Measurements from ENCODE around the gene GUCD1.

The GUCD1 gene

GRCh38 chr22:24587948-24588347, 33.0 kb upstream of the GUCD1 start:
- FAIRE-seq, result no peak
- no peak for DNase-seq (ENCODE audit: insufficient read length)
- TF ChIP-seq POLR2A (IDR thresholded peaks at IDR 0.05; ENCODE audit: low read depth, low read length) (no peak), POLR2AphosphoS5 (IDR thresholded peaks at IDR 0.05; ENCODE audit: low read depth, low read length) (no peak), TAF1 (IDR thresholded peaks at IDR 0.05; ENCODE audit: borderline replicate concordance, low read depth, low read length) (no peak)

DNA sequence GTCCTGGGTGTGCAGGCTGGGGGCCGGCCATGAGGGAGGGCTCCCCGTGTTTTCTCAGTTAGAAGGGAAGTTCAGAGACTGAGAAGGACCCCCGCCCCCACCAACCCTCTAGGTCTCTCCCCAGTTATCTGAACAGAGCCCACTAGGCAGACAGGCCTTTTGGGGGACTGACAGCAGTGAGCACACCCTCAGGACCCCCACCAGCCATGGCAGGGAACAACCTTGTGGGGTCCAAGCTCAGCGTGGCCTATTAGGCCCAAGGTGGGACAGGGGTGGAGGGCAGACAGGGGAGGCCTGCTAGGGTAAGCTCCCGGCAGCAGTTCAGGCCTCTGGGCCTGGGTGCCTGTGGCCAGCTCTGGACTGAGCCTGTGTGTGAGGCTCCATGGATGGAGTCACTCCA, 32.3 kb upstream of the GUCD1 start:
- FAIRE-seq (no peak), DNase-seq (ENCODE audit: insufficient read length) (no peak)
- TF ChIP-seq POLR2AphosphoS5 (IDR thresholded peaks at IDR 0.05; ENCODE audit: low read depth, low read length) (no peak), POLR2A (IDR thresholded peaks at IDR 0.05; ENCODE audit: low read depth, low read length) (no peak), TAF1 (IDR thresholded peaks at IDR 0.05; ENCODE audit: borderline replicate concordance, low read depth, low read length) (no peak)

GRCh38 chr22:24585927-24586546, 31.1 kb upstream of the GUCD1 start:
- no peak for TF ChIP-seq POLR2AphosphoS5 (IDR thresholded peaks at IDR 0.05; ENCODE audit: low read depth, low read length)
- no peak for TF ChIP-seq POLR2A (IDR thresholded peaks at IDR 0.05; ENCODE audit: low read depth, low read length)
- no peak for TF ChIP-seq TAF1 (IDR thresholded peaks at IDR 0.05; ENCODE audit: borderline replicate concordance, low read depth, low read length)
- DNase-seq (ENCODE audit: insufficient read length) (no peak), FAIRE-seq (no peak)

GRCh38 chr22:24585461-24585860, 30.5 kb upstream of the GUCD1 start:
- no peak for TF ChIP-seq POLR2A (IDR thresholded peaks at IDR 0.05; ENCODE audit: low read depth, low read length)
- TF ChIP-seq POLR2AphosphoS5 (IDR thresholded peaks at IDR 0.05; ENCODE audit: low read depth, low read length), result no peak
- TF ChIP-seq TAF1 (IDR thresholded peaks at IDR 0.05; ENCODE audit: borderline replicate concordance, low read depth, low read length), result no peak
- DNase-seq (ENCODE audit: insufficient read length) (no peak), FAIRE-seq (no peak)

DNA sequence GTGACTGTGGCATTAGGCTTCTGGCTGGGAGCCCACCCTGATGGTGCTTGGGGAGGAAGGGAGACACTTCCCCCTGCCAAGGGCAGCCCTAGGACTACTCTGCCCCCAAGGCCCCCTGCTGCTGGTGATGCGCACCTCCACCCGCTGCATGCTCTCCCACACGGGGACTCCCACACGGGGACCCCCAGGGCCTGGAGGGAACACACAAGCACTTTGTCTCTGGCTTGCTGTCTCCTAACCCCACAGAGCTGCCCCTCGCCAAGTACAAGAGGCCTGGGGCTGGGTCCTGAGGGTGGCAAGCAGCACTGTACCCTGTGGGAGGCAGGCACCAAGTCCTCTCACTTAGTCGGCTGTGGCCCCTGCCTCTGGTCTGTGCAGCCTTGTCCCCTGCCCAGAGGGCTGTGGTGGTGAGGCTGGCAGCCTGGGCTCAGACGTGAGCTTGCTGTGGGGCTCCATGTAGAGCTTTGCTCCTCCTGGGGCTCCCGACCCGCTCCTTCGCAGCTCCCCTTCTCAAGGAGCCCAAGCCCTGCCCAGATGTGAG, 30.0 kb upstream of the GUCD1 start:
- FAIRE-seq, result no peak
- TF ChIP-seq POLR2AphosphoS5 (IDR thresholded peaks at IDR 0.05; ENCODE audit: low read depth, low read length) (no peak), TAF1 (IDR thresholded peaks at IDR 0.05; ENCODE audit: borderline replicate concordance, low read depth, low read length) (no peak), POLR2A (IDR thresholded peaks at IDR 0.05; ENCODE audit: low read depth, low read length) (no peak)
- DNase-seq (ENCODE audit: insufficient read length), result no peak

GRCh38 chr22:24584166-24584790, 29.3 kb upstream of the GUCD1 start:
- TF ChIP-seq POLR2A (IDR thresholded peaks at IDR 0.05; ENCODE audit: low read depth, low read length), result no peak
- no peak for TF ChIP-seq POLR2AphosphoS5 (IDR thresholded peaks at IDR 0.05; ENCODE audit: low read depth, low read length)
- no peak for TF ChIP-seq TAF1 (IDR thresholded peaks at IDR 0.05; ENCODE audit: borderline replicate concordance, low read depth, low read length)

GRCh38 chr22:24583221-24584165, 28.6 kb upstream of the GUCD1 start:
- TF ChIP-seq TAF1 (IDR thresholded peaks at IDR 0.05; ENCODE audit: borderline replicate concordance, low read depth, low read length), result no peak
- TF ChIP-seq POLR2A (IDR thresholded peaks at IDR 0.05; ENCODE audit: low read depth, low read length), result no peak
- no peak for TF ChIP-seq POLR2AphosphoS5 (IDR thresholded peaks at IDR 0.05; ENCODE audit: low read depth, low read length)
- DNase-seq (ENCODE audit: insufficient read length) (no peak), FAIRE-seq (no peak)

More at GRCh38 chr22:24584166-24584790, 29.3 kb upstream of the GUCD1 start:
- no peak for FAIRE-seq
- DNase-seq (ENCODE audit: insufficient read length), result no peak

DNA sequence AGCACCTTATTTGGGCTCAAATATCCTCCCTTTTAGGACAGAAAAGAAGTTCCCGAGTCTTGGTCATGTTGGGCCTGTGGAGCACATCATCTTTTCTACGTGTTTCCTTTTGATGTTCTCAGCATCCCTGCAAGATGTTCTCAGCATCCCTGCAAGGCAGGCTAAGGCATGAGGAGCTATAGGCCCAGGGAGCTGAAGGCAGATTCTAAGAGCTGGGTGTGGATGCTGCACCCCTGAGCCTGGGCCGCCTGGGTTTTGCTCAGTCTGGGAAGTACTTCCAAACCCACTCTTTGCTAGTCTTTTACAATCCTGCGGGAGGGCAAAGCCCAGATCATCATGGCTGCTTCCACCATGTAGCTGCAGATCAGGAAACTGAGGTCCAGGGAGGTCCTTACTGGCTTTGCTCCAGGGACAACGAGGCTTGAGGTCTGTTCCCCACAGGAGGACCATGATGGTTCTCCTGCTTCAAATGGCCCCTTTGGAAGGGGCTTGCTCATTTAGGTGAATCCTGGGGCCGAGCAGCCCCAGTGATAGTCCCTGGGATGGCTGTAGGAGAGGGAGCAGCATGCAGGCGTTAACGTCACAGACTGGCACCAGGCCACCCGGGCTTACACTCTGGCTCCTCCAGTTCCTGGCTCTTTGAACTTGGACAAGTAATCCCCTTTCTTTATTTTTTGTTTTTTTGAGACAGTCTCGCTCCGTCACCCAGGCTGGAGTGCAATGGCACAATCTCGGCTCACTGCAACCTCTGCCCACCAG, 27.3 kb upstream of the GUCD1 start:
- no peak for FAIRE-seq
- TF ChIP-seq TAF1 (IDR thresholded peaks at IDR 0.05; ENCODE audit: borderline replicate concordance, low read depth, low read length) (no peak), POLR2AphosphoS5 (IDR thresholded peaks at IDR 0.05; ENCODE audit: low read depth, low read length) (no peak), POLR2A (IDR thresholded peaks at IDR 0.05; ENCODE audit: low read depth, low read length) (no peak)
- no peak for DNase-seq (ENCODE audit: insufficient read length)

DNA sequence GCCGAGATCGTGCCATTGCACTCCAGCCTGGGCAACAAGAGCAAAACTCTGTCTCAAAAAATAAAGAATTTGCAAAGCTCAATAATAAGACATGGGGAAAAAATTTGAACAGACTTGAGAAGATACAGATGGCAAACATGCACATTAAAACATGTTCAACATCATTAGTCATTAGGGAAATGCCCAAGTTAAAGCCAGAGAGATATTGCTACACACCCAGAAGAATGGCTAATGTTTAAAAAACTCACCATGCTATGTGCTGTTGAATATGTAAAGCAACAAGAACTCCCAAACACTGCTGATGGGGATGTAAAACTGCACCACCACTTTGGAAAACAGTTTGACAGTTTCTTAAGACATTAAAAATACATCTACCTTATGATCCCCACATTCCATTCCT, 25.3 kb upstream of the GUCD1 start:
- no peak for TF ChIP-seq POLR2A (IDR thresholded peaks at IDR 0.05; ENCODE audit: low read depth, low read length)
- TF ChIP-seq POLR2AphosphoS5 (IDR thresholded peaks at IDR 0.05; ENCODE audit: low read depth, low read length), result no peak
- TF ChIP-seq TAF1 (IDR thresholded peaks at IDR 0.05; ENCODE audit: borderline replicate concordance, low read depth, low read length), result no peak
- no peak for FAIRE-seq
- DNase-seq (ENCODE audit: insufficient read length), result no peak

DNA sequence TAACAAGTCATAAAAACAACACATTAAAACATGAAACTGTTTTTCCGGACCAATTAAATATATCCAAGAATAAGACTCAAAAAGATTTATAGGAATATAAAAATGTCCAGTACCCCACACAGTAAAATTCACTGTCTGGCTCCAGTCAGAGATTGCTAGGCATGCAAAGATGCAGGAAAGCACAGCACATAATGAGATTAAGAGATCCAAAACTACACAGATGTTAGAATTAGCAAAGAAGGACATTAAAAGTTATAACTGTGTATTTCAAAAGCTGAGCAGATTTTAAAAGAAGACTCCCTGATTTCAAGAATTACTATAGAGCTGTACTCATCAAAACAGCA, 24.3 kb upstream of the GUCD1 start:
- FAIRE-seq, result no peak
- TF ChIP-seq TAF1 (IDR thresholded peaks at IDR 0.05; ENCODE audit: borderline replicate concordance, low read depth, low read length), result no peak
- TF ChIP-seq POLR2A (IDR thresholded peaks at IDR 0.05; ENCODE audit: low read depth, low read length), result no peak
- TF ChIP-seq POLR2AphosphoS5 (IDR thresholded peaks at IDR 0.05; ENCODE audit: low read depth, low read length), result no peak
- no peak for DNase-seq (ENCODE audit: insufficient read length)
